ENCODE data around the gene PUS1.
A peak's percentile ranks its signal among the peaks of the same experiment; 100 is the strongest.
"Not testable (repeated sequence)": the region's sequence is repeated elsewhere in the genome, so short reads cannot be mapped to it uniquely, and the experiment has no call there.

Gene PUS1

GRCh38 chr12:131934535-131934934 lies 5.5 kb downstream of the PUS1 start:
- no peak for DNase-seq (ENCODE audit: low read depth in 2 of 2)

- DNase-seq (ENCODE audit: low read depth in 2 of 2): no peak
Observed at GRCh38 chr12:131938082-131938481, 9.0 kb downstream of the PUS1 start.

GRCh38 chr12:131939007-131939406 lies 9.9 kb downstream of the PUS1 start:
- DNase-seq (ENCODE audit: low read depth in 2 of 2): no peak

- no peak for DNase-seq (ENCODE audit: low read depth in 2 of 2)
Observed at GRCh38 chr12:131940141-131940547, 11.1 kb downstream of the PUS1 start.

- no peak for DNase-seq (ENCODE audit: low read depth in 2 of 2)
Observed at GRCh38 chr12:131941116-131941986, 12.3 kb downstream of the PUS1 start.

- DNase-seq (ENCODE audit: low read depth in 2 of 2): no peak
Observed at GRCh38 chr12:131941987-131942341, 12.9 kb downstream of the PUS1 start.

GRCh38 chr12:131942671-131943070 lies 13.6 kb downstream of the PUS1 start:
- no peak for DNase-seq (ENCODE audit: low read depth in 2 of 2)

GRCh38 chr12:131943389-131943788 lies 14.3 kb downstream of the PUS1 start:
- no peak for DNase-seq (ENCODE audit: low read depth in 2 of 2)

- DNase-seq (ENCODE audit: low read depth in 2 of 2): no peak
Observed at GRCh38 chr12:131943876-131944275, 14.8 kb downstream of the PUS1 start.

GRCh38 chr12:131944601-131945251 lies 15.7 kb downstream of the PUS1 start:
- DNase-seq (ENCODE audit: low read depth in 2 of 2): no peak

- DNase-seq (ENCODE audit: low read depth in 2 of 2): no peak
Observed at GRCh38 chr12:131946757-131947156, 17.7 kb downstream of the PUS1 start.

- DNase-seq (ENCODE audit: low read depth in 2 of 2): no peak
Observed at GRCh38 chr12:131947482-131948027, 18.5 kb downstream of the PUS1 start.

- no peak for DNase-seq (ENCODE audit: low read depth in 2 of 2)
Observed at GRCh38 chr12:131948166-131948712, 19.2 kb downstream of the PUS1 start.

- DNase-seq (ENCODE audit: low read depth in 2 of 2): not testable (repeated sequence)
Observed at GRCh38 chr12:131948713-131949430, 19.8 kb downstream of the PUS1 start.

- peak; percentile 88 to 97 for DNase-seq (ENCODE audit: low read depth in 2 of 2)
Observed at GRCh38 chr12:131949431-131950181, 20.5 kb downstream of the PUS1 start, which contains the start of gene EP400. Gene EP400, plus strand, starts transcription at chr12:131949942. Its CDS starts 10,678 bp downstream, at chr12:131960620.

GRCh38 chr12:131950182-131950913 lies 21.3 kb downstream of the PUS1 start:
- DNase-seq (ENCODE audit: low read depth in 2 of 2): peak in 1 of 2 experiments; percentile 8

- not testable (repeated sequence) for DNase-seq (ENCODE audit: low read depth in 2 of 2)
Observed at GRCh38 chr12:131953810-131954209, 24.7 kb downstream of the PUS1 start.

GRCh38 chr12:131954460-131954859 lies 25.4 kb downstream of the PUS1 start:
- not testable (repeated sequence) for DNase-seq (ENCODE audit: low read depth in 2 of 2)

- DNase-seq (ENCODE audit: low read depth in 2 of 2): no peak
Observed at GRCh38 chr12:131959116-131959515, 30.0 kb downstream of the PUS1 start.
